Kidney epithelial cell (primary cell): ENCODE results near the gene ABCC5. TPM values are rescaled to one million over a fixed set of nuclear protein-coding genes. Genes with fewer than 3 reads are reported as not detected.
"Not testable (repeated sequence)": the region's sequence is repeated elsewhere in the genome, so short reads cannot be mapped to it uniquely, and the experiment has no call there.

Experiments
- DNase-seq: peaks from one replicate; pipeline ENCODE4 v3.0.0-alpha.2; 2010; ENCODE audit warnings: low read depth
- H3K27me3 ChIP-seq: 2 replicates; pipeline ENCODE4 v1.6.0; 2011; ENCODE audit warnings: low read length; ENCODE audit not compliant: control insufficient read depth, insufficient read depth
- H3K36me3 ChIP-seq: 2 replicates; pipeline ENCODE4 v1.5.1; 2011; ENCODE audit warnings: low read length; ENCODE audit not compliant: control insufficient read depth, insufficient read depth
- H3K4me3 ChIP-seq: 2 replicates; pipeline ENCODE4 v1.5.1; 2011; ENCODE audit warnings: low read depth, mild to moderate bottlenecking, control low read depth, low read length
- CTCF ChIP-seq: IDR thresholded peaks from 2 replicates; pipeline ENCODE4 v1.5.1; 2011; ENCODE audit warnings: mild to moderate bottlenecking, moderate library complexity, low read length, control low read depth, inconsistent platforms; ENCODE audit not compliant: insufficient read depth, poor library complexity, severe bottlenecking
- total RNA-seq: library from RNA; depleted of rRNA; stranded (reverse); fragments of >200 nt; gene quantifications from 2 replicates; pipeline ENCODE4 v1.2.3, GENCODE V29; 2015

ABCC5 gene
- total RNA-seq, 1 donor from 2014 or later = 9.1 TPM

DNA sequence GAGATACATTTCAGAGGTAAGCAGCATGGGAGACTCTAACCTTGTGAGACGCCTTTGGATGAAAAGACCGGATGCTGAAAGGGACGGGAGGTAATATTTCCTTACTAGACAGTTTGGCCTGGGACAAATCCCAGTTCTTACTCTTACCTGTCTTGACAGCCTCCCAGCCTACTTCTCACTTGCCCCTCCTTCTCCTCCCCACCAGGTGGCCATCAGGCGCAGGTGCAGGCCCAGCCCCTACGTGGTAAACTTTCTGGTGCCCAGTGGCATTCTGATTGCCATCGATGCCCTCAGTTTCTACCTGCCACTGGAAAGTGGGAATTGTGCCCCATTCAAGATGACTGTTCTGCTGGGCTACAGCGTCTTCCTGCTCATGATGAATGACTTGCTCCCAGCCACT, 20.1 kb upstream of the ABCC5 start:
- no peaks in the 10 kb centered on the region for H3K27me3 ChIP-seq

GRCh38 chr3:184031187-184031792, 13.6 kb upstream of the ABCC5 start, which contains the start of gene HTR3D:
TSS of gene HTR3D (plus strand) at chr3:184031742. CDS start at chr3:184031742, 0 bp downstream.
- peak; percentile 69 for DNase-seq
- no peak for TF ChIP-seq CTCF
- no peaks in the 10 kb centered on the region for H3K36me3 ChIP-seq
- H3K4me3 ChIP-seq = no peak within 1 kb of the TSS
- H3K27me3 ChIP-seq = no peaks in the 10 kb centered on the region

More for the DNA sequence above, 20.1 kb upstream of the ABCC5 start:
- no peak for DNase-seq
- no peaks in the 10 kb centered on the region for H3K36me3 ChIP-seq
- TF ChIP-seq CTCF = no peak
- no peak overlapping the region for H3K4me3 ChIP-seq

GRCh38 chr3:184030536-184030935, 12.9 kb upstream of the ABCC5 start:
- H3K36me3 ChIP-seq = no peaks in the 10 kb centered on the region
- DNase-seq = no peak

DNA sequence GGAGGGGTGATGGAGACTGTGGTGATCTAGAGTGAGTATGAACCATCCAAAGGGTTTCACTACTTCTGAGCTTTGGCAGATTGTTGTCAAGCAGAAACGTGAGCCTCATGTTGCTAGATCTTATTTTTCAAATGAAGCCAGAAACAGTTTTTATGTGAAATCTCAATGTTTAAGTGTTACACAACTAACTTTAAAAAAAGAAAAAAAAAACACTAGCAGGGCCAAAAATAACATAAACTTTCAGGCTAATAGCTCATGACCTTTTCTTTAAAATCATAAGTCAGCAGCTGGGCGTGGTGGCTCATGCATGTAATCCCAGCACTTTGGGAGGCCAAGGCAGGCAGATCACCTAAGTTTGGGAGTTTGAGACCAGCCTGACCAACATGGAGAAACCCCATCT, 11.8 kb upstream of the ABCC5 start:
- Histone ChIP-seq H3K36me3 (no peaks in the 10 kb centered on the region), H3K4me3 (no peak overlapping the region), H3K27me3 (no peaks in the 10 kb centered on the region)
- DNase-seq = no peak
- TF ChIP-seq CTCF = no peak

More at GRCh38 chr3:184030536-184030935, 12.9 kb upstream of the ABCC5 start:
- H3K4me3 ChIP-seq = no peak overlapping the region
- no peaks in the 10 kb centered on the region for H3K27me3 ChIP-seq
- no peak for TF ChIP-seq CTCF

DNA sequence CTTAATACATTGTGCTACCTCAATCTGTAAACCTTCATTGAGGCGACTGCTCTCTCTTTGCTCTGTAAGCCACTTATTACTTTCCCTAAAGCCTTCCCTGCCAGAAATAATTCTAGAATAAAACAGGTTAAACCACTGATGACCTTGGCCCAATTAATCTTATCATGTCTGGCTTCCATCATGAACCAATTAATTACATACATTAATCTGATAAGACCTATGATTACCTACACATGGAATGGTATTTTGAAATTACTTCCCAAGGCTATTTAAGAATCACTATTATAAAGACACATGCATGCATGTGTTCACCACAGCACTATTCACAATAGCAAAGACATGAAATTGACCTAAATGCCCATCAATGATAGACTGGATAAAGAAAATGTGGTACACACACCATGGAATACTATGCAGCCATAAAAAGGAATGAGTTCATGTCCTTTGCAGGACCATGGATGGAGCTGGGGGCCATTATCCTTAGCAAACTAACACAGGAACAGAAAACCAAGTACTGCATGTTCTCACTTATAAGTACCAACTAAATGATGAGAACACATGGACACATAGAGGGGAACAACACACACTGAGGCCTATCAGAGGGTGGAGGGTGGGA, 10.7 kb upstream of the ABCC5 start:
- not testable (repeated sequence) for H3K36me3 ChIP-seq, DNase-seq, H3K4me3 ChIP-seq, H3K27me3 ChIP-seq

DNA sequence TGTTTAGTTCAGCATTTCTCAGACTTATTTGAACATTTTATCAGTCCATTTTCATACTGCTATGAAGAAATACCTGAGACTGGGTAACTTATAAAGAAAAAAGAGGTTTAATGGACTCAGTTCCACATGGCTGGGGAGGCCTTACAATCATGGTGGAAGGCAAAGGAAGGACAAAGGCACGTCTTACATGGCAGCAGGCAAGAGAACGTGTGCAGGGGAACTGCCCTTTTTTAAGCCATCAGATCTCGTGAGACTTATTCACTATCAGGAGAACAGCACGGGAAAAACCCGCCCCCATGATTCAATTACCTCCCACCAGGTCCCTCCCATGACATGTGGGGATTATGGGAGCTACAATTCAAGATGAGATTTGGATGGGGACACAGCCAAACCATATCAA, 7.6 kb upstream of the ABCC5 start:
- not testable (repeated sequence) for H3K4me3 ChIP-seq, H3K36me3 ChIP-seq, DNase-seq, H3K27me3 ChIP-seq

- no peaks in the 10 kb centered on the region for H3K36me3 ChIP-seq
- DNase-seq = no peak
- no peaks in the 10 kb centered on the region for H3K27me3 ChIP-seq
- no peak overlapping the region for H3K4me3 ChIP-seq
- TF ChIP-seq CTCF = no peak
Measured at GRCh38 chr3:184022323-184022722, 4.6 kb upstream of the ABCC5 start.
